Putamen (tissue), 1 donor: ENCODE data around the gene CPNE6.
"Not testable (repeated sequence)": the region's sequence is repeated elsewhere in the genome, so short reads cannot be mapped to it uniquely, and the experiment has no call there.

Source experiments
- DNase-seq: peaks from one replicate; pipeline ENCODE4 v3.0.0-alpha.2; 2016; ENCODE audit warnings: low spot score

CPNE6 gene

GRCh38 chr14:24071144-24071697, at the start of gene CPNE6:
CPNE6 (plus strand) TSS chr14:24071562; CDS start chr14:24072937, 1,375 bp downstream.
- peak; percentile 50 for DNase-seq

- DNase-seq = not testable (repeated sequence)
These were observed 46.4 kb upstream of the CPNE6 start for GRCh38 chr14:24024939-24025418.

- DNase-seq = not testable (repeated sequence)
These were observed 41.7 kb upstream of the CPNE6 start for GRCh38 chr14:24029687-24030086.

- not testable (repeated sequence) for DNase-seq
These were observed 40.0 kb upstream of the CPNE6 start for GRCh38 chr14:24031331-24031730.

GRCh38 chr14:24032727-24033418, 38.5 kb upstream of the CPNE6 start:
- DNase-seq = peak; percentile 70

- DNase-seq = not testable (repeated sequence)
These were observed 35.6 kb upstream of the CPNE6 start for GRCh38 chr14:24035769-24036168.

- peak; percentile 84 for DNase-seq
These were observed 35.0 kb upstream of the CPNE6 start for GRCh38 chr14:24036169-24036962.

GRCh38 chr14:24036963-24037657, 34.3 kb upstream of the CPNE6 start:
- not testable (repeated sequence) for DNase-seq

- no peak for DNase-seq
These were observed 33.7 kb upstream of the CPNE6 start for GRCh38 chr14:24037658-24038037.

GRCh38 chr14:24038686-24039085, 32.7 kb upstream of the CPNE6 start:
- no peak for DNase-seq

- DNase-seq = no peak
These were observed 30.7 kb upstream of the CPNE6 start for GRCh38 chr14:24040692-24041091.

GRCh38 chr14:24042746-24043145, 28.6 kb upstream of the CPNE6 start:
- no peak for DNase-seq

- DNase-seq = not testable (repeated sequence)
These were observed 22.4 kb upstream of the CPNE6 start for GRCh38 chr14:24049002-24049401.

GRCh38 chr14:24050753-24051152, 20.6 kb upstream of the CPNE6 start:
- not testable (repeated sequence) for DNase-seq

GRCh38 chr14:24051176-24051788, 20.1 kb upstream of the CPNE6 start:
- peak; percentile 37 for DNase-seq

GRCh38 chr14:24051789-24052655, 19.3 kb upstream of the CPNE6 start, which contains the start of gene CARMIL3:
CARMIL3 (plus strand) TSS chr14:24052009; CDS start chr14:24052154, 145 bp downstream.
- peak; percentile 77 for DNase-seq

GRCh38 chr14:24052656-24053547, 18.5 kb upstream of the CPNE6 start:
- DNase-seq = no peak

GRCh38 chr14:24053548-24054323, 17.6 kb upstream of the CPNE6 start:
- no peak for DNase-seq

- DNase-seq = no peak
These were observed 17.1 kb upstream of the CPNE6 start for GRCh38 chr14:24054324-24054641.
